ENCODE results near the gene INPP5E.
A peak's percentile ranks its signal among the peaks of the same experiment; 100 is the strongest.

INPP5E gene, protein sequence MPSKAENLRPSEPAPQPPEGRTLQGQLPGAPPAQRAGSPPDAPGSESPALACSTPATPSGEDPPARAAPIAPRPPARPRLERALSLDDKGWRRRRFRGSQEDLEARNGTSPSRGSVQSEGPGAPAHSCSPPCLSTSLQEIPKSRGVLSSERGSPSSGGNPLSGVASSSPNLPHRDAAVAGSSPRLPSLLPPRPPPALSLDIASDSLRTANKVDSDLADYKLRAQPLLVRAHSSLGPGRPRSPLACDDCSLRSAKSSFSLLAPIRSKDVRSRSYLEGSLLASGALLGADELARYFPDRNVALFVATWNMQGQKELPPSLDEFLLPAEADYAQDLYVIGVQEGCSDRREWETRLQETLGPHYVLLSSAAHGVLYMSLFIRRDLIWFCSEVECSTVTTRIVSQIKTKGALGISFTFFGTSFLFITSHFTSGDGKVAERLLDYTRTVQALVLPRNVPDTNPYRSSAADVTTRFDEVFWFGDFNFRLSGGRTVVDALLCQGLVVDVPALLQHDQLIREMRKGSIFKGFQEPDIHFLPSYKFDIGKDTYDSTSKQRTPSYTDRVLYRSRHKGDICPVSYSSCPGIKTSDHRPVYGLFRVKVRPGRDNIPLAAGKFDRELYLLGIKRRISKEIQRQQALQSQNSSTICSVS

DNA sequence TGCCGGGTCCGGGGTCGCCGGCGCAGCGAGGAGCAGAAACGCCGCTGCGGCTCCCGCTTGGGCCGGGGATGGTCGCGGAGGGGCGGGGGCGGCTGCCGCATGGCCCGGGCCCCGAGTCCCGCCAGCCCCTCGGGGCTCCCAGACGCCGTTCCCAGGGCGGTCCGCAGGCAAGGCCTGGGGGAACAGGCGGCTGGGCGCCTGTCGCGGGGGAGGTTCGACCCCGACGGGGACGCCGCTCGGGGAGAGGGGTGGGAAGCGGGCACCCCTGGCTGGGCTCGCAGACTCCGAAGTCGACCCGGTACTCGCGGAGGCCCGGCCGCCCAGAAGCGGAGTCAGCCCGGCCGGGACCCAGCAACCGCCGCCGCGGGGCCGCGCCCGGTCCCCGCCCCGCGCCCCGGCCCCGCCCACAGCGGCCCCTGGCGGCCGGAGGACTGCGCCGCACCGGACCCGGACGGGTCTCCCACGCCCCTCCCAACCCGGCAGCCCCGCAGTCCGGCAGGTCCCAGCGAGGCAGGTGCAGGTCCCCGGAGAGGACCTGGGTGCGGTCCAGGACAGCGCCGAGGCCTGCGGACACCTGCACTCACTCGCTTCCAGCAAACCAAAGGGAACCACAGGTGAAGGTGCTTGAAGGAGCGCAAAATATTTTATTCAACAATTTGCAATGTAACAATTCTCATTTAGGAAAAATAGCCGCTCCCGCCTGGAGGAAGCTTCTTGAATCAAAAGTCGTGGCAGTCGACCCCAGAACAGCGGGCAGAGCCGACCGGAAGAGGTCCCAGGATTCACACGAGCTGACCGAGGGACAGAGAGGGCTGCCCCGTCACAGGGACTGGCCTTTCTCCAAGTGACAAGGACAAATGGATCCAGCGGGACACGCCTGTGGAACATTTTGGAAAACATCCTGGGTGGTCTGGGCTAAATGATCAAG, at the start of gene INPP5E:
TSS of gene INPP5E (minus strand) at position 365 of the 928 bp plus-strand sequence. CDS start 426 bp downstream, outside the sequence.
- TF ChIP-seq, protein P1, sequence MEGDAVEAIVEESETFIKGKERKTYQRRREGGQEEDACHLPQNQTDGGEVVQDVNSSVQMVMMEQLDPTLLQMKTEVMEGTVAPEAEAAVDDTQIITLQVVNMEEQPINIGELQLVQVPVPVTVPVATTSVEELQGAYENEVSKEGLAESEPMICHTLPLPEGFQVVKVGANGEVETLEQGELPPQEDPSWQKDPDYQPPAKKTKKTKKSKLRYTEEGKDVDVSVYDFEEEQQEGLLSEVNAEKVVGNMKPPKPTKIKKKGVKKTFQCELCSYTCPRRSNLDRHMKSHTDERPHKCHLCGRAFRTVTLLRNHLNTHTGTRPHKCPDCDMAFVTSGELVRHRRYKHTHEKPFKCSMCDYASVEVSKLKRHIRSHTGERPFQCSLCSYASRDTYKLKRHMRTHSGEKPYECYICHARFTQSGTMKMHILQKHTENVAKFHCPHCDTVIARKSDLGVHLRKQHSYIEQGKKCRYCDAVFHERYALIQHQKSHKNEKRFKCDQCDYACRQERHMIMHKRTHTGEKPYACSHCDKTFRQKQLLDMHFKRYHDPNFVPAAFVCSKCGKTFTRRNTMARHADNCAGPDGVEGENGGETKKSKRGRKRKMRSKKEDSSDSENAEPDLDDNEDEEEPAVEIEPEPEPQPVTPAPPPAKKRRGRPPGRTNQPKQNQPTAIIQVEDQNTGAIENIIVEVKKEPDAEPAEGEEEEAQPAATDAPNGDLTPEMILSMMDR (IDR thresholded peaks at IDR 0.05; ENCODE audit: low read depth, low read length): peak; percentile 34
- peak within 1 kb of the TSS; percentile 82 for H3K4me3 ChIP-seq (ENCODE audit: low read depth, low read length)

DNA sequence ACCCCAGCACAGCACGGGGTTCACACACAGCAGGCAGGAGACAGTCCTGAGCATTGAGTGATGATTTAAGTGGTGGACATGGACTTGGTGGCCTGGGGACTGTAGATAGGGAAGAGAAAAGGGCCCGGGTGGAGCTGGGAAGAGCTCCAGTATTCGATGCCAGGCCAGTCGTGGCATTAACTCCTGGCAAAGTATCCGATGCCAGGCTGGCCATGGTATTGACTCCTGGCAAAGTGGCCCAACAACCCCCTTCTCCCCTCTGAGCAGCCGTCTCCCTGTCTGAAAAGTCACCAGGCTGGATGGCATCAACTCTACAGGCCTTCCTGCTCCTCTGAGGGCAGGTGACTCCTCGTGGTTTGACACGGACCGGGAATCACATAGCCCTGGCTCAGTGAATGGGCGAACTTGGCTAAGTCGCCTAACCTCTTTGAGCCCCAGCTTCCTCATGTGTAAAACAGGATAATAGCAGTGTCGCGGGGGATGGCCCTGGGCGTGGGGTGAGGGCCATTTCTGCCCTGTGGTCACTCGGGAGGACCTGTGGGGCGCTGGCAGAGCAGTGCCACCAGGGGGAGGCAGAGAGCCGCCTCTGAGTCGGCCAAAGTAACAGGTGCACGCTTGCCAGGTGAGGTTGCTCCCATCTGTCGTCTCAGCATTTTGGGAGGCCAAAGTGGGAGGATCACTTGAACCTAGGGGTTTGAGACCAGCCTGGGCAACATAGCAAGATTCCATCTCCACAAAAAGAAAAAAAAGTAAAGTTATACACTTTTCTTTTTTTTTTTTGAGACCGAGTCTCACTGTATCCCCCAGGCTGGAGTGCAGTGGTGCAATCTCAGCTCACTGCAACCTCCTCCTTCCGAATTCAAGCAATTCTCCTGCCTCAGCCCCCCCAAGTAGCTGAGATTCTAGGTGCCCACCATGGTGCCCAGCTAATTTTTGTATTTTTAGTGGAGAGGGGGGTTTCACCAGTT, 48.9 kb upstream of the INPP5E start:
- H3K4me3 ChIP-seq (ENCODE audit: low read depth, low read length): no peak overlapping the region
- TF ChIP-seq, protein P1 (IDR thresholded peaks at IDR 0.05; ENCODE audit: low read depth, low read length): peak; percentile 95

DNA sequence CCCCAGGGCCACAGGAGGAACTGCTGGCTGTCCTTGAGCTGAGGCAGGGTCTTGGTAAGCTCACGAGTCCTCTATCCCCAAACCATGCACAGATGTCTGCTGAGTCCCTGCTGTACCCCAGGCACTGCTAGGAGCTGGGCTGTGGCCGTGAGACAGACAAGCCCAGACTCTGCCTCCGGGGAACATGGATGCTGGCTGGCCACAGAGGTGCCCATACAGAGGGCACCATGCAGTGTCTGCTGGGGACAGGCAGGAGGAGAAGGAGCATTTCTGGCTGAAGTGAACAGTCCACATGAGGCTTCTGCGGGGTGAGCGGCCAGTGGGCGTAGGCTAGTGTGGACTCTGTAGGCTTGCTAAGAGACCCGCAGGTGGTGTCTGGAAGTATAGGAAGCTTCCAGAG, 48.0 kb upstream of the INPP5E start:
- TF ChIP-seq, protein P1 (IDR thresholded peaks at IDR 0.05; ENCODE audit: low read depth, low read length): no peak
- no peak overlapping the region for H3K4me3 ChIP-seq (ENCODE audit: low read depth, low read length)

DNA sequence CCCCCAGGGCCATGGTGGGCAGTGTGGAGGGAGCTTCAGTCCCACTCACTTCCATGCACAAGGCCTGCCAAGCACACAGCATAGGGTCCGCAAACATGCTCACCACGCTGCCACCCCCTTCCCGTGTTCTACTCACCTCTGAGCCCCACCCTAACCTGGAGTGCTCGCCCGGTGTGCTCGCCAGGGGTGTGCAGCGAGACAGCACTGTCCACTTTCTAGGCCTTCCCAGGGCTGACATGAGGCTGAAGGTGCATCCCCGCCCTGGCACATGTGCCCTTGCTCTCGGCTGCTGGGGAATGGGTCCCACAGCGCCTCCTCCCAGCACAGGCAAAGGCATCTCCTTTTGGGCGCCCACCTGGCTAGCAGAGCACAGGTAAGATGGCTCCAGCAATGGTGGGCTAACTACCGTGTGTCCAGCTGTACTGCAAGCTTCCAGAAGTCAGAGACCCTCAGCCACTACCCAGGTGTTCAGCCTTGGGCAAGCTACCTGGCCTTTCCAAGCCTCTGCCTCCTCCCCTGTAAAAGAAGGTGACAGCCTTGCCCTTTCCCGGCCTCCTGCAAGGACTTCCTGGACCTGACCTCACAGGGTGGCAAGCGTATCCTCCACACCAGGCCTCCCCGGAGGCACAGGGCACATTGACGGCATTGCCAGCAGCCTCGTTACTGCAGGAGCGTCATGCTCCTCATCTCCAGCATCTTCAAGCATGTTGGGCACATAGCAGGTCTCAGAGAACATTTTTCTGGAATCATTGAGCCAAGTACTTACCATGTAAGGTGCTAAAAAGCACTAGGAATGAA, 47.4 kb upstream of the INPP5E start:
- H3K4me3 ChIP-seq (ENCODE audit: low read depth, low read length): no peak overlapping the region

DNA sequence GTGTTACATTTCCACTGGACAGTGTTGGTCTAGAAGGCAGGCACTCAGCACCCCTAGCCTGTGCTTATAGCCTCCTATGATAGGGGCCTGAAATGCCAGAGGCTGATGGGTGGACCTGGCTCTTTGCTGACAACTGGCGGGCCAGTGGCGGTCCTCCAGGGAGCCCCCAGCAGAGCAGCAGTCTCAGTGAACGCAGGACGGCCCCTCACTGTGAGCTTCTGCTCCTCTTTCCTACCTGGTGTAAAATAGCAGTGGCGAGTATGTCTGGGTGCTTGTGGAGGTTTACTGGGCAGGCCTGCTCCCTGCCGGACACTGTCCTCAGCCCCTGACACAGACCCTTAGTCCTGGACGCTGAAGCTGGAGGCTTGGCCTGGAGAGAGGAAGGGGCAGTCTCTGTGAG, 46.5 kb upstream of the INPP5E start:
- TF ChIP-seq, protein P1 (IDR thresholded peaks at IDR 0.05; ENCODE audit: low read depth, low read length): no peak
- H3K4me3 ChIP-seq (ENCODE audit: low read depth, low read length): no peak overlapping the region

More for the DNA sequence above, 47.4 kb upstream of the INPP5E start:
- TF ChIP-seq, protein P1 (IDR thresholded peaks at IDR 0.05; ENCODE audit: low read depth, low read length): no peak

Data from WI38 (cell line).